Activated CD4-positive, alpha-beta T cell treated with anti-CD3 and anti-CD28 coated beads for 36 hours (primary cell): ENCODE measurements around the gene MAP3K20. TPM values are rescaled to one million over a fixed set of nuclear protein-coding genes. Genes with fewer than 3 reads are reported as not detected.

Experiments
- ATAC-seq: fragments of 200-7000 bp; cut with Tn5 transposase; one replicate; pipeline ENCODE4 v1.10.0; 2021; ENCODE audit warnings: mild to moderate bottlenecking, moderate library complexity
- CTCF ChIA-PET: fragments of 350-600 bp; sonication (Branson Sonifier 250); formaldehyde crosslinking; loops from one replicate; lab custom pipeline; 2021; ENCODE audit warnings: antibody characterized with exemption; lab: Charles Lee
- POLR2A ChIA-PET: fragments of 350-600 bp; sonication (Branson Sonifier 250); formaldehyde crosslinking; loops from one replicate; lab custom pipeline; 2021; ENCODE audit warnings: antibody characterized with exemption, inconsistent platforms; lab: Charles Lee
- DNase-seq: peaks from one replicate; pipeline ENCODE4 v3.0.0-alpha.2; 2020
- H3K27ac Mint-ChIP-seq: one replicate; pipeline ENCODE4 v1.8.0; 2021; ENCODE audit warnings: mixed read lengths
- H3K27me3 Mint-ChIP-seq: one replicate; pipeline ENCODE4 v1.8.0; 2021; ENCODE audit warnings: mixed read lengths
- H3K36me3 Mint-ChIP-seq: one replicate; pipeline ENCODE4 v1.8.0; 2021; ENCODE audit warnings: low read depth, mixed read lengths
- H3K4me1 Mint-ChIP-seq: one replicate; pipeline ENCODE4 v1.8.0; 2021; ENCODE audit warnings: mixed read lengths
- H3K4me3 Mint-ChIP-seq: one replicate; pipeline ENCODE4 v1.8.0; 2021; ENCODE audit warnings: mild to moderate bottlenecking, moderate library complexity, mixed read lengths
- H3K9me3 Mint-ChIP-seq: one replicate; pipeline ENCODE4 v1.8.0; 2021; ENCODE audit warnings: low read depth, mixed read lengths
- intact Hi-C, 2 experiments: fragments of 100-400 bp; cut with DNase I in 1 of 2; cut with micrococcal nuclease in 1 of 2; formaldehyde crosslinking; loops; one replicate each; pipeline versions ENCODE4 v1.14.2 to v1.15.1; 2022 to 2024; cut with DNase I, micrococcal nuclease
- total RNA-seq, 2 experiments: library from RNA; stranded (reverse); gene quantifications; one replicate each; pipeline ENCODE4 v1.2.3, GENCODE V29; 2021

MAP3K20 gene
- total RNA-seq, 2 experiments from 2014 or later: 8.1 to 8.4 TPM

- ATAC-seq: no peak
- no peaks in the 10 kb centered on the region for H3K27me3 Mint-ChIP-seq
- DNase-seq: no peak
- intact Hi-C loops: no loop called here
- peaks cover 4% of the 10 kb centered on the region for H3K4me1 Mint-ChIP-seq
- CTCF ChIA-PET: no interaction called here
- H3K36me3 Mint-ChIP-seq: no peaks in the 10 kb centered on the region
- H3K9me3 Mint-ChIP-seq: no peaks in the 10 kb centered on the region
- no peak overlapping the region for H3K27ac Mint-ChIP-seq
- H3K4me3 Mint-ChIP-seq: no peak overlapping the region
- POLR2A ChIA-PET: no interaction called here
Measured at GRCh38 chr2:173235947-173236803, 160.5 kb downstream of the MAP3K20 start.

GRCh38 chr2:173238385-173238784, 162.7 kb downstream of the MAP3K20 start:
- Mint-ChIP-seq H3K4me1 (peaks cover 4% of the 10 kb centered on the region), H3K27ac (no peak overlapping the region), H3K9me3 (no peaks in the 10 kb centered on the region), H3K4me3 (no peak overlapping the region), H3K27me3 (no peaks in the 10 kb centered on the region), H3K36me3 (no peaks in the 10 kb centered on the region)
- CTCF ChIA-PET: interaction anchor here (0.6 to 1.5 kb wide), 2 partner anchors 10 to 429 kb away, joined by 3 to 4 read pairs; no protein-coding TSS in a partner anchor
- intact Hi-C loops: no loop called here
- POLR2A ChIA-PET: no interaction called here
- ATAC-seq (no peak), DNase-seq (no peak)

DNA sequence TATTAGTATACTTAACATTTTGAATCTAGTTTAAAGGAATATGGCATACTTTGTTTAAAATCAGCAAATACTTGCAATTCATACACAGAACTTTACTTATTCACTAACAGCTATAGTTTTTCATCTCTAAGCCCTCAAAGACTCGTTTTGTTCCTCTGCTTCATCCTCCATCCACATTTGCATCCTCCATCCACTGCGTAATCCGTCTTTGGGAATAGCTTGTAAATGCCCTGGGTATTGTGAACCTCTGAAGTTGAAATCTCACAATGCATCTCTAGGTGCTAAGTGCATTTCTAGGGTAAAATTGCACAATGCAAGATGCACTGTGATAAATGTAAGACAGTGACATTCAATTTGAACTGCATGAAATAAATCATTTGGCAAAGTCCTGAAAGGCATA, 163.2 kb downstream of the MAP3K20 start:
- H3K4me1 Mint-ChIP-seq: peaks cover 4% of the 10 kb centered on the region
- no peaks in the 10 kb centered on the region for H3K9me3 Mint-ChIP-seq
- no peaks in the 10 kb centered on the region for H3K27me3 Mint-ChIP-seq
- ChIA-PET POLR2A (no interaction called here), CTCF (interaction anchor here (0.6 to 1.5 kb wide), 5 partner anchors 8 to 430 kb away, joined by 3 to 6 read pairs (median 4); no protein-coding TSS in a partner anchor)
- no peak overlapping the region for H3K27ac Mint-ChIP-seq
- ATAC-seq (no peak), DNase-seq (no peak)
- intact Hi-C loops: loop anchor here in 1 of 2 experiments (1.0 kb wide), 1 partner anchor 49 kb away; no protein-coding TSS in a partner anchor
- H3K4me3 Mint-ChIP-seq: no peak overlapping the region
- no peaks in the 10 kb centered on the region for H3K36me3 Mint-ChIP-seq

DNA sequence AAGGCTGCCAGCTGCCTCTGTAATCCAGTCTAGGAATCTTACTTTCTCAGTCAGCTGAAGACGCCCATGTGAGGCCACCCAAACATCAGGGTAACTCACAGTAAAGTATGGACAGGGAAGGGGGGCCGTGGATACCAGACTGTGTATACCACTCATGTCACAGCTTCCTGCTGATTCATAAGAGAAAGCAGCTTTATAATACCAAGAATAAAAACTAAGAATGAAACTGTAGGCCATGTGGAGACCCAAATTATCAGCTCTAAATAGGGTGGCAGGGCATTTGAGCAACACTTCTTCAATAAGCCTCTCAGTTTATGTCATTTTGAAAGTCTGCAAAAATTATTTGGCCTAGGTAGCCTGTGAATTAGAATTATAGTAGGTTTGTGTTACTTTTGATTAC, 164.0 kb downstream of the MAP3K20 start:
- DNase-seq (peak; percentile 49), ATAC-seq (peak; percentile 96)
- no peak overlapping the region for H3K4me3 Mint-ChIP-seq
- intact Hi-C loops: loop anchor here in 1 of 2 experiments (1.0 kb wide), 1 partner anchor 49 kb away; no protein-coding TSS in a partner anchor
- no peak overlapping the region for H3K27ac Mint-ChIP-seq
- H3K27me3 Mint-ChIP-seq: no peaks in the 10 kb centered on the region
- H3K9me3 Mint-ChIP-seq: no peaks in the 10 kb centered on the region
- CTCF ChIA-PET: interaction anchor here (0.7 to 1.5 kb wide), 4 partner anchors 9 to 213 kb away, joined by 3 to 5 read pairs (median 4); no protein-coding TSS in a partner anchor
- no peaks in the 10 kb centered on the region for H3K36me3 Mint-ChIP-seq
- peaks cover 4% of the 10 kb centered on the region for H3K4me1 Mint-ChIP-seq
- POLR2A ChIA-PET: no interaction called here

DNA sequence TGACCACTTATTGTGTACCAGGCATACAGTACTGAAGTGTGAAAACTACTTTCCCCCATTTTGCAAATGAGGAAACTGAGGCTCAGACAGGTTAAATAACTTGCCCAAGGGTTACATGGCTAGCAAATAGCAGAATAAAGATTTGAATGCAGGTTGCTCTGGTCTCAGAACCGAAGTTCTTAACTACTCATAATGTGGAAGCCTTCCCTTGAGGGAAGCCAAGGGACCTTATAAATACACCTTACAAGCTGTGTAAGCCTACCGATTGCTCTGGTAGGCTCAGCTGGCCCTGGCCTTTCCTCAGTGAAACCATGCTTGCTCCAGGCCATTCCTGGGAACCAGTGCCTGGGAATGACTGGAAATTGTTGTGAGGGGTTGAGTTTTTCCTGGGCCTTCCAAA, 164.4 kb downstream of the MAP3K20 start:
- Mint-ChIP-seq H3K4me3 (no peak overlapping the region), H3K27ac (no peak overlapping the region), H3K36me3 (no peaks in the 10 kb centered on the region), H3K4me1 (peaks cover 4% of the 10 kb centered on the region), H3K9me3 (no peaks in the 10 kb centered on the region), H3K27me3 (no peaks in the 10 kb centered on the region)
- peak; percentile 14 for ATAC-seq
- DNase-seq: no peak
- POLR2A ChIA-PET: no interaction called here
- CTCF ChIA-PET: interaction anchor here (0.7 to 1.5 kb wide), 3 partner anchors 9 to 213 kb away, joined by 3 to 5 read pairs (median 3); no protein-coding TSS in a partner anchor
- intact Hi-C loops: no loop called here

GRCh38 chr2:173241643-173242042, 166.0 kb downstream of the MAP3K20 start:
- DNase-seq (no peak), ATAC-seq (no peak)
- H3K27ac Mint-ChIP-seq: no peak overlapping the region
- no peaks in the 10 kb centered on the region for H3K36me3 Mint-ChIP-seq
- intact Hi-C loops: no loop called here
- H3K27me3 Mint-ChIP-seq: no peaks in the 10 kb centered on the region
- peaks cover 4% of the 10 kb centered on the region for H3K4me1 Mint-ChIP-seq
- ChIA-PET CTCF (interaction anchor here (0.5 kb wide), 1 partner anchor 195 kb away, joined by 3 read pairs; no protein-coding TSS in a partner anchor), POLR2A (no interaction called here)
- no peak overlapping the region for H3K4me3 Mint-ChIP-seq
- no peaks in the 10 kb centered on the region for H3K9me3 Mint-ChIP-seq

- no peaks in the 10 kb centered on the region for H3K9me3 Mint-ChIP-seq
- H3K4me3 Mint-ChIP-seq: no peak overlapping the region
- DNase-seq (no peak), ATAC-seq (no peak)
- ChIA-PET CTCF (no interaction called here), POLR2A (no interaction called here)
- intact Hi-C loops: no loop called here
- no peaks in the 10 kb centered on the region for H3K36me3 Mint-ChIP-seq
- H3K27ac Mint-ChIP-seq: no peak overlapping the region
- H3K27me3 Mint-ChIP-seq: peaks cover 1% of the 10 kb centered on the region
- peaks cover 5% of the 10 kb centered on the region for H3K4me1 Mint-ChIP-seq
Measured at GRCh38 chr2:173247156-173247555, 171.5 kb downstream of the MAP3K20 start.

DNA sequence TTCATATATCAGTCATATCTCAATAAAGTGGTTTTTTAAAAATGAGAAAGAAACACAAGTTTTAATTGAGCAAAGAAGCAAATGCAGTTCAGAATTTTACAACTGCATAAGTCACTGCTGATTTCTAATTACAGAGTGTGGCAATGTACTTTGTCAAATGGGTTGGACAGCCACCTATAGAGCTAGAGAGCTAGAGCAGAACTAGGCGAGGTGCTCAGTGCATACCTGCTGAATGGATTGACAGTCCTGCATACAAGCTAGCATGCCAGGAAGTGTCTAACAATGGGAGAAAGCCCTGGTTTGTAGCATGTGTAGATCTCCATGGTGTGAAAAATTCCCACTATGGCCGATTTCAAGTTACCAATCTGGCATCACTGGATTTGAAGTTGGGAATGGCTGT, 172.7 kb downstream of the MAP3K20 start:
- intact Hi-C loops: no loop called here

GRCh38 chr2:173249661-173250641, 174.3 kb downstream of the MAP3K20 start:
- Mint-ChIP-seq H3K27ac (no peak overlapping the region), H3K36me3 (no peaks in the 10 kb centered on the region), H3K4me1 (peaks cover 5% of the 10 kb centered on the region), H3K9me3 (no peaks in the 10 kb centered on the region), H3K4me3 (no peak overlapping the region), H3K27me3 (peaks cover 5% of the 10 kb centered on the region)
- ATAC-seq (no peak), DNase-seq (no peak)
- ChIA-PET POLR2A (no interaction called here), CTCF (interaction anchor here (0.6 to 1.0 kb wide), 2 partner anchors 23 to 29 kb away, joined by 3 to 8 read pairs; no protein-coding TSS in a partner anchor)
- intact Hi-C loops: no loop called here

More for the DNA sequence above, 172.7 kb downstream of the MAP3K20 start:
- Mint-ChIP-seq H3K4me1 (peaks cover 5% of the 10 kb centered on the region), H3K27ac (no peak overlapping the region), H3K27me3 (peaks cover 5% of the 10 kb centered on the region), H3K9me3 (no peaks in the 10 kb centered on the region), H3K36me3 (no peaks in the 10 kb centered on the region), H3K4me3 (no peak overlapping the region)
- ChIA-PET CTCF (interaction anchor here (0.6 to 1.1 kb wide), 2 partner anchors 9 to 394 kb away, joined by 3 to 4 read pairs; no protein-coding TSS in a partner anchor), POLR2A (no interaction called here)
- DNase-seq (no peak), ATAC-seq (no peak)

- DNase-seq (no peak), ATAC-seq (no peak)
- Mint-ChIP-seq H3K4me3 (no peak overlapping the region), H3K4me1 (peaks cover 5% of the 10 kb centered on the region), H3K9me3 (no peaks in the 10 kb centered on the region), H3K27ac (no peak overlapping the region), H3K36me3 (no peaks in the 10 kb centered on the region), H3K27me3 (peaks cover 5% of the 10 kb centered on the region)
- intact Hi-C loops: no loop called here
- POLR2A ChIA-PET: no interaction called here
- CTCF ChIA-PET: no interaction called here
Measured at GRCh38 chr2:173251225-173251624, 175.6 kb downstream of the MAP3K20 start.

- peaks cover 8% of the 10 kb centered on the region for H3K27me3 Mint-ChIP-seq
- H3K4me1 Mint-ChIP-seq: peaks cover 5% of the 10 kb centered on the region
- POLR2A ChIA-PET: no interaction called here
- H3K4me3 Mint-ChIP-seq: no peak overlapping the region
- intact Hi-C loops: no loop called here
- ATAC-seq: no peak
- H3K9me3 Mint-ChIP-seq: no peaks in the 10 kb centered on the region
- H3K27ac Mint-ChIP-seq: no peak overlapping the region
- no peak for DNase-seq
- no peaks in the 10 kb centered on the region for H3K36me3 Mint-ChIP-seq
- CTCF ChIA-PET: interaction anchor here (0.9 kb wide), 1 partner anchor 13 kb away, joined by 4 read pairs; no protein-coding TSS in a partner anchor
Measured at GRCh38 chr2:173252581-173252980, 176.9 kb downstream of the MAP3K20 start.
